K562 (cell line): ENCODE results near the gene CASKIN1. TPM values are rescaled to one million over a fixed set of nuclear protein-coding genes. Genes with fewer than 3 reads are reported as not detected.

Experiments used
- ATAC-seq: fragments of 200-7000 bp; cut with Tn5 transposase; 3 replicates; pipeline ENCODE4 v1.9.1; 2020; ENCODE audit warnings: moderate library complexity
- BruUV-seq: library from RNA; stranded (reverse); fragments of 400-500 nt; replicated peaks from 2 replicates; lab custom pipeline; 2021; lab: Mats Ljungman, UMichigan
- CTCF ChIA-PET: fragments of 300-600 bp; formaldehyde crosslinking; extraction: SDS; loops from one replicate; lab custom pipeline; 2021; ENCODE audit warnings: low intra/inter-chr PET ratio; lab: Yijun Ruan, JAX
- POLR2A ChIA-PET: fragments of 300-600, 350-650 bp; sonication (Branson Sonifier 250); formaldehyde crosslinking; extraction: SDS; loops from one replicate; lab custom pipeline; 2021; ENCODE audit warnings: antibody characterized with exemption, inconsistent platforms; lab: Yijun Ruan, JAX
- DNase-seq, 4 experiments: peaks; one replicate each; pipeline versions ENCODE4 v3.0.0 to v3.0.0-alpha.2; 2011 to 2018; ENCODE audit warnings: low spot score in 3 of 4, mixed read lengths in 3 of 4; ENCODE audit errors: extremely low read depth in 1 of 4
- FAIRE-seq: peaks from 2 replicates; lab custom pipeline; 2011; peaks lifted over from hg19 to GRCh38; lab: Jason Lieb, UNC
- H2AFZ ChIP-seq: 2 replicates; pipeline ENCODE4 v1.6.0; 2011; ENCODE audit warnings: low read depth, low read length, control low read depth, inconsistent platforms
- H3K27ac ChIP-seq: fragments of 200-600 bp; 3 replicates; pipeline ENCODE4 v1.8.0; 2011; ENCODE audit warnings: low read depth, mild to moderate bottlenecking, control low read depth, inconsistent platforms, low read length, moderate library complexity, mixed read lengths; ENCODE audit errors: extremely low read depth
- H3K27me3 ChIP-seq, 2 experiments: fragments of 300-600 bp in 1 of 2; 2 replicates in 1 of 2; 3 replicates in 1 of 2; pipeline versions ENCODE4 v1.6.0 to v1.8.0; 2011; ENCODE audit warnings: inconsistent platforms in 2 of 2, low read length in 2 of 2, mild to moderate bottlenecking in 1 of 2, mixed read lengths in 1 of 2, moderate library complexity in 1 of 2; ENCODE audit not compliant: control insufficient read depth in 2 of 2, insufficient read depth in 2 of 2
- H3K36me3 ChIP-seq: fragments of 300-600 bp; 3 replicates; pipeline ENCODE4 v1.8.0; 2011; ENCODE audit warnings: mild to moderate bottlenecking, low read length, inconsistent platforms; ENCODE audit not compliant: control insufficient read depth, insufficient read depth
- H3K4me1 ChIP-seq, 2 experiments: fragments of 200-600 bp in 1 of 2; replicated peaks in 1 of 2; 2 replicates in 1 of 2; 3 replicates in 1 of 2; pipeline versions ENCODE4 v1.5.1 to v1.8.0; 2011; ENCODE audit warnings: inconsistent platforms in 2 of 2, low read length in 2 of 2, mild to moderate bottlenecking in 1 of 2, mixed read lengths in 1 of 2, moderate library complexity in 1 of 2; ENCODE audit not compliant: control insufficient read depth in 2 of 2, insufficient read depth in 2 of 2
- H3K4me2 ChIP-seq: 2 replicates; pipeline ENCODE4 v1.6.1; 2011; ENCODE audit warnings: low read length, control low read depth, inconsistent platforms, mixed read lengths; ENCODE audit not compliant: insufficient read depth
- H3K4me3 ChIP-seq: fragments of 200-600 bp; sonication (generic), shearing (Covaris generic); 2 replicates; pipeline ENCODE4 v1.5.1; 2016; ENCODE audit warnings: control low read depth, inconsistent platforms
- H3K79me2 ChIP-seq: fragments of 200-600 bp; 3 replicates; pipeline ENCODE4 v1.8.0; 2011; ENCODE audit warnings: low read length, inconsistent platforms; ENCODE audit not compliant: control insufficient read depth, insufficient read depth
- H3K9ac ChIP-seq, 2 experiments: 2 replicates each; pipeline versions ENCODE4 v1.6.0 to v1.6.1; 2011; ENCODE audit warnings: low read depth in 2 of 2, low read length in 2 of 2, control low read depth in 1 of 2, inconsistent platforms in 1 of 2, mild to moderate bottlenecking in 1 of 2, mixed read lengths in 1 of 2; ENCODE audit not compliant: insufficient read depth in 1 of 2
- H3K9me1 ChIP-seq: one replicate; pipeline ENCODE4 v1.6.0; 2011; ENCODE audit warnings: inconsistent platforms, mild to moderate bottlenecking, low read length, moderate library complexity; ENCODE audit not compliant: control insufficient read depth, insufficient read depth
- H3K9me3 ChIP-seq: replicated peaks from 2 replicates; pipeline ENCODE4 v1.5.1; 2011; ENCODE audit warnings: low read depth, low read length, inconsistent platforms; ENCODE audit not compliant: control insufficient read depth, insufficient read depth
- H4K20me1 ChIP-seq: replicated peaks from 2 replicates; pipeline ENCODE4 v1.6.1; 2011; ENCODE audit warnings: low read length, inconsistent platforms, mixed read lengths; ENCODE audit not compliant: control insufficient read depth, insufficient read depth
- DNMT1 ChIP-seq: fragments of 450-650 bp; IDR thresholded peaks from 2 replicates; pipeline ENCODE4 v1.6.1; 2016; ENCODE audit warnings: antibody characterized with exemption, mild to moderate bottlenecking
- FOSL1 ChIP-seq: fragments of 200-800 bp; sonication (Bioruptor generic); conservative IDR thresholded peaks from 2 replicates; pipeline ENCODE4 v1.6.1; 2016; ENCODE audit warnings: missing genetic modification characterization, missing compliant biosample characterization
- HDAC8 ChIP-seq: fragments of 450-650 bp; IDR thresholded peaks from 2 replicates; pipeline ENCODE4 v1.6.1; 2016; ENCODE audit warnings: mild to moderate bottlenecking, missing genetic modification characterization, moderate library complexity, missing compliant biosample characterization
- HIVEP1 ChIP-seq: fragments of 250-450 bp; sonication (Bioruptor Pico); IDR thresholded peaks from 2 replicates; pipeline ENCODE4 v1.4.0; 2020; ENCODE audit warnings: mild to moderate bottlenecking
- RFX5 ChIP-seq: IDR thresholded peaks from 2 replicates; pipeline ENCODE4 v1.6.1; 2011; ENCODE audit warnings: low read depth, mild to moderate bottlenecking, improper control_type of control experiment, low read length
- SMARCE1 ChIP-seq: fragments of 450-650 bp; IDR thresholded peaks from 2 replicates; pipeline ENCODE4 v1.7.1; 2016; ENCODE audit warnings: mild to moderate bottlenecking
- WGBS: fragments of 100-300 bp; shearing (Covaris generic); methylation state at CpG from one replicate; pipeline ENCODE4 v1.1.6; 2016; ENCODE audit warnings: low coverage, mixed read lengths; ENCODE audit not compliant: insufficient coverage; ENCODE audit errors: missing lambda C conversion rate; 5-methylcytosine and 5-hydroxymethylcytosine counted together
- in situ Hi-C: fragments of 300-500 bp; cut with MboI; formaldehyde crosslinking; loops from 4 replicates; pipeline ENCODE4 v1.15.0; 2018; ENCODE audit warnings: inconsistent platforms, mixed read lengths
- intact Hi-C: fragments of 100-400 bp; cut with micrococcal nuclease; formaldehyde crosslinking; loops from 2 replicates; pipeline ENCODE4 v1.14.2; 2022
- polyA plus RNA-seq, 8 experiments: library from polyadenylated mRNA; depleted of rRNA in 4 of 8; stranded (reverse) in 5 of 8; unstranded in 3 of 8; fragments of >200 nt; fragmentation: Nextera tagmentation in 2 of 8; fragmentation: Illumina TruSeq in 1 of 8; extraction: Ambion mirVana in 2 of 8; extraction: Trizol in 1 of 8; gene quantifications; 2 replicates each; pipeline versions ENCODE4 v1.2.1 to v1.2.3, GENCODE V29; 2011 to 2014; ENCODE audit warnings: inconsistent platforms in 1 of 8, missing spikeins in 1 of 8
- total RNA-seq, 7 experiments: library from RNA; depleted of rRNA in 6 of 7; stranded (reverse); fragments of >200 nt in 6 of 7; fragmentation: Illumina TruSeq in 2 of 7; extraction: Trizol in 2 of 7; gene quantifications; 2 replicates each; pipeline versions ENCODE4 v1.2.1 to v1.2.3, GENCODE V29; 2011 to 2021; ENCODE audit warnings: low replicate concordance in 1 of 7
- TF ChIP-seq, protein P1 (sequence below): IDR thresholded peaks from 3 replicates; pipeline ENCODE4 v1.6.1; 2011; ENCODE audit warnings: borderline replicate concordance, mild to moderate bottlenecking, moderate library complexity; ENCODE audit not compliant: insufficient read length; ENCODE audit errors: extremely low read depth
- TF ChIP-seq, protein P2 (sequence below): fragments of 250-450 bp; sonication (Bioruptor Pico); IDR thresholded peaks from 2 replicates; pipeline ENCODE4 v1.5.0; 2022; ENCODE audit warnings: mild to moderate bottlenecking
- TF ChIP-seq, protein P3 (sequence below): sonication (generic); formaldehyde crosslinking; IDR thresholded peaks from 2 replicates; pipeline ENCODE4 v1.8.0; 2022; ENCODE audit warnings: mild to moderate bottlenecking, missing genetic modification reagents

Gene CASKIN1
- total and polyA plus RNA-seq, 9 of the 15 experiments (the other 6 are each of a cell fraction or from before 2014, with no cell fraction given), result 0.15 to 4.5 (median 1.5) TPM; not detected in 2

DNA sequence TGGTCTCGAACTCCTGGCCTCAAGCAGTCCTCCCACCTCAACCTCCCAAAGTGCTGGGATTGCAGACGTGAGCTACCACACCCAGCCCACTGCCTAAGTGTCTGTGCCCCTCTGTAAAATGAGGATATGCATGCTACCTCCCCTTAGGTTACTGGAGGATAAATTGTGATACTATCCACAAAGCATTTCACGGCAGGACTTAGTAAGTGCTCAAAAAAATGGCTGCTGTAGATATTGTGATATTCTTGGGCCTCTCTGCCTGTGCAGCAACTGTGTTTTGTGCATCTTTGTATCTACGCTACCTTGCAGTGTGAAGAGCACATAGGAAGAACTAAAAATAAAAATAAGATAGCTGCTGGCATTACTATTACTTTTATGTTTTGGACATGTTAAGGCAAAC is 1.9 kb upstream of the CASKIN1 start:
- 34% methylated on average over 4 of the region's 4 CpGs for WGBS
- no peak overlapping the region for H3K4me3 ChIP-seq
- H3K4me2 ChIP-seq, result no peak overlapping the region
- 0 out of 2 replicates have a peak, but pooled peaks cover 3% of the 10 kb centered on the region for H4K20me1 ChIP-seq
- no peaks in the 10 kb centered on the region for H3K79me2 ChIP-seq
- H3K9ac ChIP-seq, result no peak overlapping the region
- no peaks in the 10 kb centered on the region for H3K9me3 ChIP-seq
- BruUV-seq, result no TSS peak
- ChIA-PET POLR2A (interaction anchor here (0.7 kb wide), 1 partner anchor 53 kb away, joined by 4 read pairs; the partner anchor contains the start of gene ECI1), CTCF (no interaction called here)
- DNase-seq (no peak), FAIRE-seq (no peak), ATAC-seq (no peak)
- intact Hi-C loops, result loop anchor here (5.0 kb wide), 2 partner anchors 54 to 299 kb away; partner anchors contain the start of gene ECI1
- in situ Hi-C loops, result no loop called here
- TF ChIP-seq SMARCE1 (no peak), HDAC8 (tag) (no peak), FOSL1 (tag) (no peak), RFX5 (no peak), DNMT1 (no peak), HIVEP1 (no peak)
- TF ChIP-seq, protein P1, sequence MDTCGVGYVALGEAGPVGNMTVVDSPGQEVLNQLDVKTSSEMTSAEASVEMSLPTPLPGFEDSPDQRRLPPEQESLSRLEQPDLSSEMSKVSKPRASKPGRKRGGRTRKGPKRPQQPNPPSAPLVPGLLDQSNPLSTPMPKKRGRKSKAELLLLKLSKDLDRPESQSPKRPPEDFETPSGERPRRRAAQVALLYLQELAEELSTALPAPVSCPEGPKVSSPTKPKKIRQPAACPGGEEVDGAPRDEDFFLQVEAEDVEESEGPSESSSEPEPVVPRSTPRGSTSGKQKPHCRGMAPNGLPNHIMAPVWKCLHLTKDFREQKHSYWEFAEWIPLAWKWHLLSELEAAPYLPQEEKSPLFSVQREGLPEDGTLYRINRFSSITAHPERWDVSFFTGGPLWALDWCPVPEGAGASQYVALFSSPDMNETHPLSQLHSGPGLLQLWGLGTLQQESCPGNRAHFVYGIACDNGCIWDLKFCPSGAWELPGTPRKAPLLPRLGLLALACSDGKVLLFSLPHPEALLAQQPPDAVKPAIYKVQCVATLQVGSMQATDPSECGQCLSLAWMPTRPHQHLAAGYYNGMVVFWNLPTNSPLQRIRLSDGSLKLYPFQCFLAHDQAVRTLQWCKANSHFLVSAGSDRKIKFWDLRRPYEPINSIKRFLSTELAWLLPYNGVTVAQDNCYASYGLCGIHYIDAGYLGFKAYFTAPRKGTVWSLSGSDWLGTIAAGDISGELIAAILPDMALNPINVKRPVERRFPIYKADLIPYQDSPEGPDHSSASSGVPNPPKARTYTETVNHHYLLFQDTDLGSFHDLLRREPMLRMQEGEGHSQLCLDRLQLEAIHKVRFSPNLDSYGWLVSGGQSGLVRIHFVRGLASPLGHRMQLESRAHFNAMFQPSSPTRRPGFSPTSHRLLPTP, result no peak
- TF ChIP-seq, protein P2, sequence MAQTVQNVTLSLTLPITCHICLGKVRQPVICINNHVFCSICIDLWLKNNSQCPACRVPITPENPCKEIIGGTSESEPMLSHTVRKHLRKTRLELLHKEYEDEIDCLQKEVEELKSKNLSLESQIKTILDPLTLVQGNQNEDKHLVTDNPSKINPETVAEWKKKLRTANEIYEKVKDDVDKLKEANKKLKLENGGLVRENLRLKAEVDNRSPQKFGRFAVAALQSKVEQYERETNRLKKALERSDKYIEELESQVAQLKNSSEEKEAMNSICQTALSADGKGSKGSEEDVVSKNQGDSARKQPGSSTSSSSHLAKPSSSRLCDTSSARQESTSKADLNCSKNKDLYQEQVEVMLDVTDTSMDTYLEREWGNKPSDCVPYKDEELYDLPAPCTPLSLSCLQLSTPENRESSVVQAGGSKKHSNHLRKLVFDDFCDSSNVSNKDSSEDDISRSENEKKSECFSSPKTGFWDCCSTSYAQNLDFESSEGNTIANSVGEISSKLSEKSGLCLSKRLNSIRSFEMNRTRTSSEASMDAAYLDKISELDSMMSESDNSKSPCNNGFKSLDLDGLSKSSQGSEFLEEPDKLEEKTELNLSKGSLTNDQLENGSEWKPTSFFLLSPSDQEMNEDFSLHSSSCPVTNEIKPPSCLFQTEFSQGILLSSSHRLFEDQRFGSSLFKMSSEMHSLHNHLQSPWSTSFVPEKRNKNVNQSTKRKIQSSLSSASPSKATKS (CRISPR knock-in tag), result no peak
- TF ChIP-seq, protein P3, sequence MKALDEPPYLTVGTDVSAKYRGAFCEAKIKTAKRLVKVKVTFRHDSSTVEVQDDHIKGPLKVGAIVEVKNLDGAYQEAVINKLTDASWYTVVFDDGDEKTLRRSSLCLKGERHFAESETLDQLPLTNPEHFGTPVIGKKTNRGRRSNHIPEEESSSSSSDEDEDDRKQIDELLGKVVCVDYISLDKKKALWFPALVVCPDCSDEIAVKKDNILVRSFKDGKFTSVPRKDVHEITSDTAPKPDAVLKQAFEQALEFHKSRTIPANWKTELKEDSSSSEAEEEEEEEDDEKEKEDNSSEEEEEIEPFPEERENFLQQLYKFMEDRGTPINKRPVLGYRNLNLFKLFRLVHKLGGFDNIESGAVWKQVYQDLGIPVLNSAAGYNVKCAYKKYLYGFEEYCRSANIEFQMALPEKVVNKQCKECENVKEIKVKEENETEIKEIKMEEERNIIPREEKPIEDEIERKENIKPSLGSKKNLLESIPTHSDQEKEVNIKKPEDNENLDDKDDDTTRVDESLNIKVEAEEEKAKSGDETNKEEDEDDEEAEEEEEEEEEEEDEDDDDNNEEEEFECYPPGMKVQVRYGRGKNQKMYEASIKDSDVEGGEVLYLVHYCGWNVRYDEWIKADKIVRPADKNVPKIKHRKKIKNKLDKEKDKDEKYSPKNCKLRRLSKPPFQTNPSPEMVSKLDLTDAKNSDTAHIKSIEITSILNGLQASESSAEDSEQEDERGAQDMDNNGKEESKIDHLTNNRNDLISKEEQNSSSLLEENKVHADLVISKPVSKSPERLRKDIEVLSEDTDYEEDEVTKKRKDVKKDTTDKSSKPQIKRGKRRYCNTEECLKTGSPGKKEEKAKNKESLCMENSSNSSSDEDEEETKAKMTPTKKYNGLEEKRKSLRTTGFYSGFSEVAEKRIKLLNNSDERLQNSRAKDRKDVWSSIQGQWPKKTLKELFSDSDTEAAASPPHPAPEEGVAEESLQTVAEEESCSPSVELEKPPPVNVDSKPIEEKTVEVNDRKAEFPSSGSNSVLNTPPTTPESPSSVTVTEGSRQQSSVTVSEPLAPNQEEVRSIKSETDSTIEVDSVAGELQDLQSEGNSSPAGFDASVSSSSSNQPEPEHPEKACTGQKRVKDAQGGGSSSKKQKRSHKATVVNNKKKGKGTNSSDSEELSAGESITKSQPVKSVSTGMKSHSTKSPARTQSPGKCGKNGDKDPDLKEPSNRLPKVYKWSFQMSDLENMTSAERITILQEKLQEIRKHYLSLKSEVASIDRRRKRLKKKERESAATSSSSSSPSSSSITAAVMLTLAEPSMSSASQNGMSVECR (CRISPR knock-in tag), result no peak
- no peak overlapping the region for H3K27ac ChIP-seq
- H3K27me3 ChIP-seq, result peaks cover 0 to 5% of the 10 kb centered on the region in 2 experiments; a peak in 2 of 5 replicates
- no peak overlapping the region for H2AFZ ChIP-seq
- H3K9me1 ChIP-seq, result no peaks in the 10 kb centered on the region
- peaks cover 3 to 51% of the 10 kb centered on the region in 2 experiments; a peak in 4 of 5 replicates for H3K4me1 ChIP-seq
- H3K36me3 ChIP-seq, result no peaks in the 10 kb centered on the region
